Heart right ventricle (tissue), 16 donors: Measurements from ENCODE around the gene FAAP20. TPM values are rescaled to one million over a fixed set of nuclear protein-coding genes. Genes with fewer than 3 reads are reported as not detected.

ENCODE experiments used
- ATAC-seq, 8 donors: fragments of 200-7000 bp; cut with Tn5 transposase; one replicate each; pipeline ENCODE4 v1.9.1; 2020; ENCODE audit warnings: mild to moderate bottlenecking in 8 of 8, moderate library complexity in 8 of 8, moderate number of reproducible peaks in 1 of 8
- DNase-seq, 2 donors: peaks; one replicate each; pipeline ENCODE4 v3.0.0-alpha.2; 2020
- H3K27ac ChIP-seq, 10 donors: fragments of 200-600 bp; sonication (generic) in 2 of 10; one replicate each; pipeline versions ENCODE4 v1.5.0 to v1.8.0; 2020 to 2022; ENCODE audit warnings: mild to moderate bottlenecking in 3 of 10
- H3K27me3 ChIP-seq, 7 donors: fragments of 200-600 bp; one replicate each; pipeline ENCODE4 v1.8.0; 2021 to 2022; ENCODE audit warnings: mild to moderate bottlenecking in 2 of 7
- H3K36me3 ChIP-seq, 9 donors: fragments of 200-600 bp; sonication (generic) in 1 of 9; one replicate each; pipeline versions ENCODE4 v1.5.0 to v1.8.0; 2020 to 2022; ENCODE audit warnings: mild to moderate bottlenecking in 2 of 9
- H3K4me1 ChIP-seq, 9 donors: fragments of 200-600 bp; sonication (generic) in 1 of 9; one replicate each; pipeline versions ENCODE4 v1.5.0 to v1.8.0; 2020 to 2022; ENCODE audit warnings: mild to moderate bottlenecking in 4 of 9
- H3K4me3 ChIP-seq, 10 donors: fragments of 200-600 bp; sonication (generic) in 2 of 10; one replicate each; pipeline versions ENCODE4 v1.5.0 to v1.8.0; 2020 to 2022; ENCODE audit warnings: mild to moderate bottlenecking in 7 of 10, moderate library complexity in 2 of 10
- H3K9me3 ChIP-seq, 11 donors: fragments of 200-600 bp in 10 of 11; sonication (generic) in 2 of 11; one replicate each; pipeline versions ENCODE4 v1.5.0 to v1.8.0; 2013 to 2022; ENCODE audit warnings: mild to moderate bottlenecking in 2 of 11, control low read depth in 1 of 11, moderate library complexity in 1 of 11
- CTCF ChIP-seq, 9 donors: fragments of 200-600 bp; sonication (generic) in 2 of 9; IDR thresholded peaks; one replicate each; pipeline versions ENCODE4 v1.5.0 to v1.8.0; 2021 to 2022; ENCODE audit warnings: antibody characterized with exemption in 9 of 9, mild to moderate bottlenecking in 5 of 9, moderate library complexity in 1 of 9
- WGBS, 2 donors: extraction: QIAGEN DNeasy Blood & Tissue Kit; methylation state at CpG; one replicate each; pipeline ENCODE4 v1.1.7; 2013; ENCODE audit warnings: inconsistent platforms in 1 of 2; 5-methylcytosine and 5-hydroxymethylcytosine counted together
- intact Hi-C, 10 donors: fragments of 100-400 bp; cut with DNase I; formaldehyde crosslinking; loops; one replicate each; pipeline versions ENCODE4 v1.11.1 to v1.14.2; 2022
- polyA plus RNA-seq, 2 donors: library from polyadenylated mRNA; stranded (reverse); fragments of 200-250 nt; gene quantifications; one replicate each; pipeline ENCODE4 v1.2.3, GENCODE V29; 2013
- total RNA-seq, 10 donors: library from RNA; stranded (reverse); fragmentation: NEBNext Ultra II Directional in 3 of 10; extraction: Animal tissue kit (Norgen Biotek cat#: 25700) in 3 of 10; gene quantifications; one replicate each; pipeline versions ENCODE4 v1.2.1 to v1.2.4, GENCODE V29; 2021 to 2023
- donor health status: Arrhythmogenic right ventricular cardiomyopathy.
- donor health status: ischemic (EF 13 %, LVEDD 7.1; RV severe dilation, severe dysfunction).
- donor health status: healthy with polysubstance abuse.
- donor health status: DM: no; HTN: yes; CAD: no.
- donor health status: DM: no; HTN: no; CAD: no.
- donor health status: ischemic (EF 25% LVEDD 6.9; RV normal size, moderate dysfunction).
- donor health status: ischemic (EF 25% LVEDD 5.7; RV mildly dilated, moderate dysfunction).
- donor health status: healthy.
- donor health status: DM: yes; HTN: yes; CAD: no.
- donor health status: Ischemic cardiomyopathy.
- donor health status: ischemic (EF 35%, LVEDD 5.7; RV mildly dilated, moderate dysfunction).
- donor health status: nonischemic (EF 11% LVEDD 7.7; RV severe dilation, severe dysfunction).
- donor health status: DM: yes; HTN: yes; CAD: no.
- donor health status: PGD.
- donor health status: ischemic (EF 29% LVEDD 5.4; RV normal size, mild dysfunction).
- donor health status: nonischemic (EF 23%, LVEDD 6.1; RV moderate dilation, normal function).

Gene FAAP20
- total and polyA plus RNA-seq, 12 donors, result 30.9 to 83.6 (median 38.6) TPM

DNA sequence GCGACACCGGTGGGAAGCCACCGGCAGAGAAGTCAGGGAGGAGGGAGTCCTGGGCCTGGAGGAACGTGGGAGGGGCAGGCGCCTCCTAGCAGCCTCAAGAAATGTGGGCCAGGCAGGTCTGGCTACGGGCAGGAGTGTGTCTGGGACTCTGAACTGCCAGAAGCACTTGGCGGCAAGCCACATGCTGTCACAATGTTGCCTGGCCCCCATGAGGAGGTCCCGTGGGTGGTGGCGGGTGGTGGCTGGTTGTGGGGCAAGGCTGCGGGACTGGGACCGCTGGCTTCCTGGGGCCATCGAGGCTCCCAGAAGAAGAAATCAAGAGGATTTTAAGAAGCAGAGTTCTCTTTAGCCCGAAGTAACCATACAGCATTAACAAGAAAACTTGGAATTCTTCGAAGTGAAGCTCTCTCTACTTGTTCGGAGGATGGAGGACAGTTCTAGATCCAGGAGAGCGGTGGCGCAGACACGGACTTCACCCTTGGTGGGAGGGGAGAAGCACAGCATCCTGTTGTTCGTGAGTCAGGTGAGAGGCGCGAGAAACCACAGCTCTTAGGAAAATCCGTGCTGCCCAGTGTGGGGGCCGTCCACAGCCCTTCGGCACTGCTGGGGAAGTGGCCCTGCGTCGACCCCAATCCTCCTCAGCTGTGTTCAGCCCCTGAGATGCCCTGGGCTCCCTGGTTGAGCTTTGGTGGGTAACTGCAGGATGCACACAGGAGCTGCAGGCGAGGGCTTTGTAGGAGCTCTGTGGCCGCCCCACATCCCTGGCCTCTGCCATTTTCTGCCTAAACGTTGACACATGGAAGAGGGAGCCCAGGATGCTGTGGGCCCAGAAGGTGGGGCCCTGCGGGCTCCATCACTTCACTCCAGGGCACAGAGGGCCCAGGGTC lies 45.9 kb upstream of the FAAP20 start:
- H3K4me3 ChIP-seq, result peak overlapping the region in 5 of 10 donors; percentile 1 to 21 (median 3)
- 47% methylated on average over 30 of the region's 30 CpGs for WGBS, 2 donors
- no peak for TF ChIP-seq CTCF (IDR thresholded peaks at IDR 0.05)

DNA sequence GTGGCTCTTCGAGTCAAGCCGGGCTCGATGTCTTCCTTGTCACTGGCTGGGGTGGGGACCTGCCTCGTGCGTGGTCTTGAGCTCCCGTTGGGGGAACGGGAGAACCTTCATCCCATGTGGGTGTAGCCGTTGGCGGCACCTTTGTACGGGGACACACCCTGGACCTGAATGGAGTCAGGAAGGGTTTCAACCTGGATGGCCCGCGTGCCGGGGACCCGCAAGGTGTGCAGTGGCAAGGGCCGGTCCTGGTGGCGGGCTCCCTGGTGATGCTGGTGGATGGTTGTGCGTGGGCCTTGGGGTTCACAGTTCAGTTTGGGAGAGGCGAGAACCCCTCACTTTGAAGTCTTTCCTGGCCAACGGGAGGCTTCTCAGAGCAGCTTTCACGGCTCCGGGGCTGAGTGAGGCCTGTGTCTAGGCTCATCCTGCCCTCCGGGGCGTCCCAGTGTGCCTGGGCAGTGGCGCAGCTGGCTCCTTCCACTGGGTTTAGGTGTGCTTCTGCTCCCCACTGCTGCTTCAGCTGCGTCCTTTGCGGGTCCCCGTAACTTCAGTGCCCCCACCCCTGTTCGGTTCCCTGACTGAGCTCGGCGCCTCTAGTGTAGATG lies 44.9 kb upstream of the FAAP20 start:
- no peak for TF ChIP-seq CTCF (IDR thresholded peaks at IDR 0.05)
- no peak for DNase-seq
- Histone ChIP-seq H3K4me3 (peak overlapping the region in 2 of 10 donors; percentile 3 to 21), H3K27me3 (no peaks in the 10 kb centered on the region), H3K27ac (peak overlapping the region in 5 of 10 donors; percentile 31 to 59 (median 37)), H3K9me3 (no peaks in the 10 kb centered on the region), H3K4me1 (peaks cover 53 to 100% (median 94%) of the 10 kb centered on the region in 9 donors), H3K36me3 (peaks cover 0 to 27% (median 0%) of the 10 kb centered on the region in 9 donors)
- intact Hi-C loops, result loop anchor here in 2 of 10 donors (10.0 kb wide), 2 partner anchors 55 to 65 kb away; no protein-coding TSS in a partner anchor
- 83 to 85% methylated on average over 30 of the region's 30 CpGs for WGBS, 2 donors
- ATAC-seq, result no peak

More for the DNA sequence above, 45.9 kb upstream of the FAAP20 start:
- no peaks in the 10 kb centered on the region for H3K9me3 ChIP-seq
- peaks cover 49 to 96% (median 86%) of the 10 kb centered on the region in 9 donors for H3K4me1 ChIP-seq
- ATAC-seq (peak; percentile 34 to 74 (median 64)), DNase-seq (peak; percentile 79 to 85)
- peaks cover 0 to 27% (median 0%) of the 10 kb centered on the region in 9 donors for H3K36me3 ChIP-seq
- peak overlapping the region in 8 of 10 donors; percentile 6 to 59 (median 34) for H3K27ac ChIP-seq
- H3K27me3 ChIP-seq, result no peaks in the 10 kb centered on the region
- intact Hi-C loops, result no loop called here

- intact Hi-C loops, result loop anchor here in 2 of 10 donors (10.0 kb wide), 2 partner anchors 56 to 66 kb away; no protein-coding TSS in a partner anchor
- TF ChIP-seq CTCF (IDR thresholded peaks at IDR 0.05), result no peak
- ATAC-seq (no peak), DNase-seq (no peak)
- 79 to 81% methylated on average over 6 of the region's 6 CpGs for WGBS, 2 donors
- no peaks in the 10 kb centered on the region for H3K9me3 ChIP-seq
- H3K27ac ChIP-seq, result no peak overlapping the region
- peaks cover 0 to 27% (median 0%) of the 10 kb centered on the region in 9 donors for H3K36me3 ChIP-seq
- peaks cover 53 to 100% (median 98%) of the 10 kb centered on the region in 9 donors for H3K4me1 ChIP-seq
- H3K4me3 ChIP-seq, result no peak overlapping the region
- no peaks in the 10 kb centered on the region for H3K27me3 ChIP-seq
Observed at GRCh38 chr1:2239013-2239370, 44.4 kb upstream of the FAAP20 start.

GRCh38 chr1:2238361-2239012 lies 43.9 kb upstream of the FAAP20 start:
- no peak for TF ChIP-seq CTCF (IDR thresholded peaks at IDR 0.05)
- Histone ChIP-seq H3K27me3 (no peaks in the 10 kb centered on the region), H3K4me3 (no peak overlapping the region), H3K4me1 (peaks cover 55 to 100% (median 98%) of the 10 kb centered on the region in 9 donors), H3K27ac (peak overlapping the region in 3 of 10 donors; percentile 34 to 56 (median 47)), H3K9me3 (no peaks in the 10 kb centered on the region), H3K36me3 (peaks cover 0 to 27% (median 0%) of the 10 kb centered on the region in 9 donors)
- WGBS, 2 donors, result 65 to 69% methylated on average over 25 of the region's 25 CpGs
- ATAC-seq (peak in 1 of 8 donors; percentile 1), DNase-seq (no peak)
- intact Hi-C loops, result loop anchor here in 2 of 10 donors (10.0 kb wide), 2 partner anchors 56 to 66 kb away; no protein-coding TSS in a partner anchor
